ENCODE measurements around the gene CDKN2A.

Gene CDKN2A

DNA sequence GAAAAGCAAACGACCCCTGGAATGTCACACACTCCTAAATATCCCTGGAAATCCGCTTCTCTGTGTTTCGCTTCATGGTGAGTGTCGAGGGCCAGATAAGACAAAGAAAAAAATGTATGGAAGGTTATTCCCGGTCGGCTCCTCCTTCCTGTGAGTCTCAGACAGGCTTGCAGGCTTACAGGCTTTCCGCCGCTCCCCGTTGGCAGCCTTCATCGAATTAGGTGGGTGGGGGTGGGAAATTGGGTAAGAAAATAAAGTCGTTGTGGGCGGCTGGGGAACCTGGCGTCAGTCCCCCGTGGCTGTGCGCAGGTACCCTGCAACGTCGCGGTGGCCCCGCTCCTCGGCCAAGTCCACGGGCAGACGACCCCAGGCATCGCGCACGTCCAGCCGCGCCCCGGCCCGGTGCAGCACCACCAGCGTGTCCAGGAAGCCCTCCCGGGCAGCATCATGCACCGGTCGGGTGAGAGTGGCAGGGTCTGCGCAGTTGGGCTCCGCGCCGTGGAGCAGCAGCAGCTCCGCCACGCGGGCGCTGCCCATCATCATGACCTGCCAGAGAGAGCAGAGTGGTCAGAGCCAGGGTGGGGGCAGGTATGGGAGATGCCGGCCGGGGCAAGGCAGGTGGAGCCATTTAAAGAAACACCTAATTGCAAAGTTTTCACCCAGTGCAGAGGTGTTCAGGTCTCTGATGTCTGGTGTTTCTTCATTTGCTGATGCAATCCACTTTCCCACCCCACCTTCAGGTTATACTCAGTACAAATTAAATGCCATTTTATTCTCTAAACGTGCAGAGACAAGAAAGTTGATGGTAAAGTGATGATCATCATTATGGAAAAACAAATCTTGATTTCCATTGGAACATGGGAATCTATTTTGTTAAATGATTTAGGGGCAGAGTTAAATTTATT lies 11.8 kb upstream of the CDKN2A start:
- DNase-seq, result no peak

DNA sequence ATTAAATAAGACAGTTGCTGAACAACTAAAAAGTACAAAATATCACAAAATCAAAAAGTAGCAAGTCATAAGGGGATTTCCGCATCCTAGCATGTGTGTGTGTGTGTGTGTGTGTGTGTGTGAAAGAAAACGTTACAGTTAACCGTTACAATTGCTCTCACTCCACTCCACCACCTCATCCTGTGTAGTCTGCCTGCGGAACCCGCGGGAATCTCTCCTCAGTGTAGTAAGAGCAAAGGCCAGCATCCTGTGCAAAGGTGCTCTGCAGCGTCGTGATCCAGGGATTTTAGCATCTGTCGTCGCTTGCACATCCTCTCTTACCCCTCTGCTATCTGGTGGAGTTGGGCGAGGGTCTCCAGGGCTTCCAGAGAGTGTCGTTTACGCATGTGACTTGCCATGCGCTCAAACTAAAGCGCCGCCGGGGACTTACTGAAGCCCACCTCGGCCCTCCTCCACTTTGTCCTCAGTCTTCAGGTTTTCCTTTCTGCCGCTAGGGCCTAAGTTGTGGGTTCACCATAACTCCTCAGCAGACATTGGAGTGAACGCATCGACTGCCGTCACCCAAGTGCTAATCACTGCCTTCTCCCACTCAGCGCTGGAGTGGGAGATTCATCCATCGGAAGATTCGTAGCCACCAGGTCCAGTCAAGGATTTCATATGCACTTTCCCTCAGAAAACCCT lies 11.0 kb upstream of the CDKN2A start:
- DNase-seq, result no peak

DNA sequence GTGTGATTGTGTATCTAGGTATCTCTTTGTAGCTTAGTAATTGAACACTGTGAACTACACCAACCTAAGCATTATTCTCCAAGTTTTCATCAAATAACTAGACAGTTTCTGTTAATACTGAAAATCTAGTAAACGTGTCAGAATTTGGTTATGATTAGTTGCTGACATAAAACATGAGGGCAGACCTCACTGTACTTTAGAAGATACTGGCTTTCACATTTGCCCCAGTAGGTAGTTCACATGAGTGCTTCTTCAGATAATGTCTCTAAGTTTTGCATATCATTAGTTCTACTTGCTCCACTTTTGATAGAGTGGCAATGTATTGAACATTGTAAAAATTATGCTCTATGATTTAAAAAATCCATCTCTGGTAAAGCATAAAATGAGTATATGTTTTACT lies 7.8 kb upstream of the CDKN2A start:
- no peak for DNase-seq

DNA sequence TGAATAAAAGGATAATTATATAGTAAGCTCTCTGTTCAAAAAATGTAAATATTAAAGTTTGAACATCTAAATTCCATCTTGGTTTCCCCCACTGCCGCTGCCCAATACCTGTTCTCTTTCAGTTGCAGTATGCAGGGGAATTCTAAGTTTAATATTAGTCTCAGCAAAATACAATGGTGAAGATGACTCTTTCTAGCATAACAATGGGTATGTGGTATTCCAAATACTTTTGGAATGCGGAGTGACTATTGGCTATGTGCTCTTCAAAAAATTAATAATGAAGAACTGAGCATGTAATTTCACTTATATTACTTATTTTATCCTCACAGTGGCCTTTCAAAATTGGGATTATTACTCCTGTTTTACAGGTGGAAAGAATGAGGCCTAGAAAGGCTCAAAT lies 3.8 kb upstream of the CDKN2A start:
- DNase-seq, result no peak

DNA sequence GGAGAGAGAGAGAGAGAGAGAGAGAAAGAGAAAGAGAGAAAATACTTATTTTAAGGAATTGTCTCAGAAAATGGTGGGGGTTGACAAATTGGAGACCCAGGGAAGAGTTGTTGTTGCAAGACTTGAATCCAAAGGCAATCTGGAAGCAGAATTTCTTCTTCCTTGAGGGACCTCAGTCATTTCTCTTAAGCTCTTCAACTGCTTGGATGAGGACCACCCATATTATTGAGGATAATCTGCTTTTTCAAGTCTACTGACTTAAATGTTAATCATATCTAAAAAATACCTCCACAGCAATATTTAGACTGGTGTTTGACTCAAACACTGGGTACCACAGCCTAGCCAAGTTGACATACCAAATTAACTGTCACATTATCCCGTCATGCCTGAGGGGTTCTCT lies 3.3 kb upstream of the CDKN2A start:
- no peak for DNase-seq

DNA sequence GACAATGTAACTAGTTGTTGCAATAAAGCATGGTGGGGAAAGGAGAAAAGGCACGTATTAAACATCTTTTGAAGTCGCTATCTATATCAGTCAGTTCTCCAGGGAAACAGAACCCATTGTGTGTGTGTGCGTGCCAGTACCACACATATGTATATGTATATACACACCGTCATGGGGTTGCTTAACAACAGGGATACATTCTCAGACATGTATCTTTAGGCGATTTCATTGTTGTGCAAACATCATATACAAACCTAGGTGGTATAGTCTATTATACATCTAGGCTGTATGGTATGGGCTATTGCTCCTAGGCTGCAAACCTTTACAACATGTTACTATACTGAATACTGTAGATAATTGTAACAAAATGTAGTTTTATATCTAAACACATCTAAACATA lies 2.7 kb upstream of the CDKN2A start:
- no peak for DNase-seq

DNA sequence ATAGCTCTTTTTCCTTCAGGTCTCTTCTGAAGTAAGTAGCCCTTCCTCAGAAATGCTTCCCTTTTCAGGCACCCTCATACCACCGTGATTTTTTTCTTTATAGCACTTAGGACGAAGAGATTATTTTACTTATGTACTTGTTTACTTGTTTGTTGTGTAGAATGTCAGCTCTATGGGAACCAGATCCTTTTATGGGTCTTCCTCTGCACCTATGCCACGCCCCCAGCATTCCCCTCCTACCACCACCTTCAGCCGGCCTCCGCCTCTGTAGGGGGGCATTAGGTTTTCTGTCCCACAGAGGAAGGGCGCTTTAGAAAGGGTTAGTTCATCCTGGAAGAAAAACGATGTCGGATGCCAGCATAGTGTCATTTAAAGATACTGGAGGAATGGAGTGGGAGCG lies 2.2 kb upstream of the CDKN2A start:
- no peak for DNase-seq

DNA sequence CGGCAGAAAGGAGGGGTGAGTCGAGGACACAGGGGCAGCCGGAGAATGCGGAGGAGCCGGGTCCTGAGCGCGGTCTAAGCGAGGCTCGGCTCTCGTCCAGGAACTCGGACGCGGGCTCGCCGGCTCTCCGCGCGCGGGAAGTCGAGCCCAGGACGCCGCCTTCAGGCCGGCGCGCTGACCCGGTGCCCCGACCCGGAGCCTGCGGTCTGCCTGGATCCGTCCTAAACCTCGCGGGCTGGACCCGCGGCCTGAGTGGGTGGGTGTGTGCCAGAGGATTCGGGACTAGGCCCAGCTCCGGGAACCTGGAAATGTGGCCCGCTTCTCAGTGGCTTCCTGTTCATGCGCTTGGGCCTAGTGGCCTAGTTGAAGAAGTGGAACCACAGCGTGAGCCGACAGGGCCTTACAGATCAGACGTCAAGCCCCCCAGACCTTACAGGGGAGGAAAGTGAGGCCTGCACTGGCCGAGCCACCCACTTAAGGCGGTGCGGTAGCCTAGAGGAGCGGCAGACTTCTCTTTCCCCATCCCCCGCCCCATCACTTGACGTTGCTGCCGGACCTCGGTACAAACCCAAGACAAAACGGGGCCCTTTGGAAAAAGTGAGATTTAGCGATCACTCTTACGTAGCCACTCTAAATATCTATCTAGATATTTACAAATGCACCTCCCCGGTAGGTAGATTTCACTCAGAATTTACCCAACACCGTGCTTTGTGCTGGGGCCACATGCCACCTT lies 1.6 kb upstream of the CDKN2A start:
- peak; percentile 16 for DNase-seq

DNA sequence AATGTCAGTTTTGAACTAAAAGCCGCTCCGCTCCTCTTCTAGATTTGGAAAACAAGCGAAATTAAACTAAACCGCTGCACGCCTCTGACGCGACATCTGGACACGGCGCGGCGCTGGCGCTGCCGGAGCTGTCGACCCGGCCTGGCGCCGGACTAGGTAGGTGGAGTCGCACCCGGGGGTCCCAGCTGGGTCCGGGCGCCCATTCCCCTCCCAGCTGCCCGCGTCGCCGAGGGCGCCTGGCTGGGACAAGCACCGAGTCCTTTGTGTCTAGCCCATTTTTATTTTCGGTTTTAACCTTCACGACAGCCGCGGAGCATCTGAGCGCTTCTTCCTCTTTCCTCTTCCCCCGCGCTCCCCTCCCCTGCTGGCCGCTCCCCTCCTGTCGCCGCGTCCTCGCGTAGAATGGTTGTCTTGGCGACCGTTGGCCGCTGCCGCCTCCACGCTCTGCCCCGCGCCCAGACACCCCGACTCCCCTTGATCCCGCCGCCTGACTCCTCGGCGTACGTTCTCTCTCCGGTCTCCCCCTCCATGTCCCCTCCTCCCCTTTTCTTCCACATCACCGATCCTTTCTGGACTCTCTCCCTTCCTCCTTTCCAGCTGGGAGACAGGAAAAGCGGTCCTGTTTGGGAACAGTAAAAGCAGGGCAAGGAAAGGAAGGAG lies 944 bp upstream of the CDKN2A start:
- DNase-seq, result peak; percentile 87

DNA sequence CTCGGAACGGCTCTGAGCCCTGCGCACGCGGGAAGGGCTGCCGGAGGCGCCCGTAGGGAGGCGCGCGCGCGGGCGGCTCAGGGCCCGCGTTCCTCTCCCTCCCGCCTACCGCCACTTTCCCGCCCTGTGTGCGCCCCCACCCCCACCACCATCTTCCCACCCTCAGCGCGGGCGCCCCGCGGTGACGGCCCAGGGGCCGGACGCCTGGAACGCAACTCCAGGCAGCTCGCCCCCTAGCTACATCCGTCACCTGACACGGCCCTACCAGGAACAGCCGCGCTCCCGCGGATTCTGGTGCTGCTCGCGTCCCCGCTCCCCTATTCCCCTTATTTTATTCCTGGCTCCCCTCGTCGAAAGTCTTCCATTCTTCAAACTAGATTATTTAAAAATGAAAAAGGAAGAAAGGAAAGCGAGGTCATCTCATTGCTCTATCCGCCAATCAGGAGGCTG lies 389 bp upstream of the CDKN2A start, which contains the start of gene CDKN2B-AS1:
CDKN2B-AS1 (plus strand) TSS at position 236 of the 450 bp plus-strand sequence.
- DNase-seq, result peak; percentile 44

DNA sequence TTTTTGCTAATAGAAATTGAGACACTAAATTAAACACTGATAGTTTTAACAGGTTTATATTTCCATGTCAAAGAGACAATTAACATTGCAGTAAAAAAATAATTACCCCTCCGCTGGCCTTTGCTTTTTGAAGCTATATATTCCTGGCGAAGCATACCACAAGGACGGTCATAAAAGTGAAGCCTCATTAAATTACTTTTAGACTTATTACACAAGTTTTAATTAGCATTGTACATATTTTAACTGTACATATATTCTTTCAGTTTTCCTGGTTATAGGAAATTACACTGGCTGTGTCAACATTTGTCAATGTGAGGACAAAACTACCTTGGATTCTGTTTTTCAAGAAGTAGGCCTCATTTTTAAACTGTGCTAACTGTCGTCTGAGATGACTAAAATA lies 1.2 kb downstream of the CDKN2A start:
- DNase-seq, result no peak

DNA sequence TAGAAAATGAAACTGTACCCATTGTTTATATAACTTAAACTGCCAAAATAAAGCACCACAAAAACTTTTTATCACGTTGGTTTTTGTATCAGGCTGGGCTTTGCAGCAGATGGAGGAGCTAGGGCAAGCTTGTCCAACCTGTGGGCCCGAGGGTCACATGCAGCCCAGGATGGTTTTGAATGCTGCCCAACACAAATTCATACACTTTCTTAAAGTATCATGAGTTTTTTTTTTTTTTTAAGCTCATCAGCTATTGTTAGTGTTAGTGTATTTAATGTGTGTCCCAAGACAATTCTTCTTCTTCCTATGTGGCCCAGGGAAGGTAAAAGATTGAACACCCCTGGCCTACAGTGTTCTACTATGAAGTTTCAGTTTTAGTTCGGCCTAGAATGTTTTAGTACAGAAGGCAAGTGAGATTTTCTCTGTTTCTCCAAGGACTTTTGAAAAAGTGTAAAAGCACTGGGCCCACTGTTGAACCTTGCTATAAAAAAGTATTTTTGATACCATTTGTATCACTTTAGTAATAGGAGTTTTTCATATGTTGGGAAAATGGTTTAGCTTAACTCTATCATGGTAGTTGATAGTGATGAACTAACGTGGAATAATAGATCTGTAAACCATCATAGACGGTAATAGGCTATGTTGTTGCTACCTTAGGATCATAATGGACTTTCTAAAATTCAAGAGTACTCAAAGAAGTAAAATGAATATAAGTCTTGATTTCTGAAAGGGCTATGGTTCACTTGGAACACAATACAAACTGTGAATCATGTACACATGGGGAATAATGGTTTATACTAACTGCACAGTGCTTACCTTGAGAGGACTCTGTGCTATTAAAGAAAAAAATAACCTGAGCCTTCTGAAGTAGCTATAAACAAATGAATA lies 2.9 kb downstream of the CDKN2A start:
- no peak for DNase-seq

DNA sequence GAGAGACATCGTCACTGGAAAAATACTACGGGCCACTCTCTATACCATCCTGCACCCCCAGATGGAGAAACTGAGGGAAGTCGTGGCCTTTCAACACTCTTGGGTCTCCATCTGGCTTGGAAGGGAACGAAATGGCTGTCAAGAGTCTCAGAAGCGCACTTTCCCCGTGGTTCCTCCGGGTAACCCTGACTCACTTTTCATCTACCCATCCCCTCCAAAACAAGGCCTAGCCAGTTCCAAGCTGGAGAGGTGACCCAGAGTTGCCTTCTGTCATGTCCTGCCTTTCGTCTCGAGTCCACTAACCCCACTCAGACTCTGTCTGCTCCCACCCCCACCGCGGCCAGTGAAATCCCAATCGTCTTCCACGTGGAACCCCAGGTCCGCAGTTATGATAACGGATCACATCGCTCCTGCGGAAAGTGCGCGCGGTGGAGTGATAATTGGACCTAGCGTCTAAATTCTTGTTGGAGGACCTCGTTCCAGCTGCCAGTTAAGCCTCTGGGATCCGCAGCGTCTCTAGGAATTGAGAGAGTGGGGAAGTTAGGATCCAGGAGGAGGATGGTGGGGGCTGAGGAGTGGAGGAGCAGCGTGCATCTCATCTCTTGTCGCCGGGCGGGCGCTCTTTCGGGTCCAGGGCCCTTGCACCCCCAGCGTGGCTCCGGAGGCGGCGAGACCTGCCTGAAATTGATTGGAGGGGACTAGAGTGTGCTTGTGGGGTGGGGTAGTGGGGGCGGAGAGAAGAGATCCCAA lies 4.6 kb downstream of the CDKN2A start:
- DNase-seq, result no peak

DNA sequence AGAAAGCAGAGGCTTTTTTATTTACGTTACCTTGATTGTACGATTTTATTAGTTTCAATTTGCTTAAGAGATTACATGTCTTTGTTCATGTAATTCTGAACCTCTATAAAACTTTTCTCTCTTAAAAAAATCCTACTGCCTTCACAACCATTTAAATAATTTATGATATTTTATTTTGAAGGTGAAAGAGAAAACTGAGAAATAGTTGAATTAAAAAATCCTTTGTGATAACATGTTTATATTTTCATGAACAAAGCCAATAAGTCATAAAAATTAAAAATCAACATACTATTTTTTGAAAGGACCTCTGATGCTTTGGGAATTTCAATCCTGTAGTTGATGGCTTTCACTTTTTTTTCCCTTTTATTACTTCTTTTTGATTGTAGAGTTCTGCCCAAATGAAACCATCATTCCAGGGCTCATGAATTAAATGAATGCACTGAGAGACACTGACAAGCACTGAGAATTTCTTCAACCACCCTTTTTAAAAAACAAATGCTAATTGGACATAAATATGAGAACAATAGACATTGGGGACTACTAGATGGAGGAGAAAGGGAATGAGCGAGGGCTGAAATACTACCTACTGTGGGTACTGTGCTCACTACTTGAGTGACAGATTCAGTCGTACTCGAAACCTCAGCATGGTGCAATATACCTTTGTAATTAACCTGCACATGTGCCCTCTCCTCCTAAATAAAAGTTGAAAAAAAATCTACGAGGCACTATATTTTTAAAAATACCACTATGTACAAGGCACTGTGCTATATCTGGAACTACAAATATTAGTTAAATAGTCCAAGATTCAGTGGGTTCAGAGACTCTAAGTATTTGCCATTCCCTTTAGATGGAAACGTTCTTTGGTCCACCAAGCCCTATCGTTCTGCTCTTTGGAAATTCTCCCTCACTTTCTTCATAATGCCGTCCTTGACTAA lies 5.9 kb downstream of the CDKN2A start:
- DNase-seq, result no peak

DNA sequence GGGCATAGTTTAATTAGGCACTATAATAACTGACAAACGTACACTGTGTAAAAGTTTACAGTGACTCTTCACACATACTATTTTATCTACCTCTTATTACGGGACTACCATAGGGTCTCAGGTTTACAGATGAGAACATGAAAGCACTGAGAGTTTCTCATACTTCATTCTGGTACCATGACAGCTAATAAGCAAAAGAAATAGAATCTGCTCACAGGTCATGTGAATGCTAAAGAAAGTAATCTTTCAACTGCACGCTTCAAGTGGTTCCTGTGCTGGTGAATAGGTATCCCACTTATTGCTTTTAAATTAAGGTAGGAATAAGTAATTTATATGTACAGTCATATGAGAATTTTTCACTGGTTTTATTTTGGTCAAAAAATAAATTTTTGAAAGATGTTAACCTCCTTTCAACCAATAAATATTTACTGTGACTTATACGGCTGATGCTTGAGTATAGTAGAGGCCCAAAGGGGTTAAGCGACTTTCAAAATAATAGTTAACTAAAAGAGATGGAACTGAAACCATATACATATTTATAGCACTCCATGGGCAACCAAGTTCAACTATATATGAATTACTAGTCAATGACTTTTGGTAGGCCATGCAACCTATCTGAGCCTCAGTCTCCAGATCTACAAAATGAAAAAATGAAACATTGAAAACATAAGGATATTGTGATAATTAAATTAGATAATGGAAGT lies 8.1 kb downstream of the CDKN2A start:
- no peak for DNase-seq

DNA sequence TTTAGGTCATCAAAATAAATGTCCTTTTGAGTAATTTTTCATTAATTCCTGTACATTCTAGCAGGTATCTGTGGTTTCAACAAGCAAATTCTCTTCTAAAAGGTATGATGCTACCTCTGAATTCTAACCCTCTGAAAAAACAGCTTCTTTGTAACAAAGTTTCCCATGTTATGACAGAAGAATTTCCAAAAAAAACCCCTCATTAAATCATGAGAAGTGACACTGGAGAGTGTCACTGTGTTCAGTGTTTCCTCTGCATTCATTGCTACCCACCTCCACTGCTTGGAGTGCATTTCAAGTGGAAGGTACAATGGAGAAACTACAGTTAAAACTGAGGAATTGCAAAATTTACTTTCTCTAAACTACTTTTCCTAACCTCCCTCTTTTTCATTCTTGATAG lies 10.1 kb downstream of the CDKN2A start:
- no peak for DNase-seq

DNA sequence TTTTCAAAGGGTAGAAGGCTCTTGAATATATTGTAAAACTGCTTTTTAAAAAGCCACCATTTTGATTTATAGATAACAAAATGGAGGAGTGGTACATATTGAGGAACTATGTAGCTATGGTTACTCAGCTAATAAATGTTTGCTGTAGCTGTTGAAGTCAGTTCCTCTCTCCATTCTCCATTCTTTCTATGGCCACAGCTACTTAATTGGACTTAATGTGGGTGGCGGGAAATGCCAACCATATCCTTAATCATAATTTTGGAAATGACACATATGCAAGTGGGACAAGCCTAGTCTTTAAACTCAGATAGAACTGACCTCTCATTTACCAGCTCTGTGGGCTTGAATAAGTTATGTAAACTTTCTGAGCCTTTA lies 10.6 kb downstream of the CDKN2A start:
- no peak for DNase-seq

DNA sequence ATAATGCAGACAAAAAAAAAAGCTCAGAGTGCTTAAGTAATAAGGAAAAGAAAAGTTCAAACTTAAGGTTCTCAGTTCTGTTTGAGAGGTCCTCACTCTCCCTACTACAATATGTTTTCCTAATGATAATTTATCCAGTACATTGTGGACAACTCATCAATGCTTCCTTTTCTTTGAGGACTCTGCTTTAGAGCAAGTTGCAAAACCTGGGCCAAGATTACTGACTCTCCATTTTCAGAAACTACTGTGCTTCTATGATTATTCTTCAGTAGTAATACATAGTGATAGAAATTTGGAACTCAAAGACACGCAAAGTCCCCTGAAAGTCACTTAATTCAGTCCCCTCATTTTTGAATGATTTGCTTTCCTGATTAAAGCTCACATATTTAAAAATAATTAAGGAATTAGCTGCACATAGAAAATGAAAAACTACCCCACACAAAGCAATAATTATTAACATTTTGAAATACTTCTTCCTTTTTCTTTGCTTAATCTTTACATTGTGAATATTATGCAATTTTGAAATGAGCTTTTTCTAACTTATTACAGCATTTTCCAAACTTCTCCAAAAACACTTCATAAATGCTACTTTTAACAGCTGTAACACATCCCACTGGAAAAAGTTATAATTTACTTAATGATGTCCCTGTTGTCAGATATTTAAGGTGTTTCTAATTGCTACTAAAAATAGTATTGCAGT lies 11.2 kb downstream of the CDKN2A start:
- no peak for DNase-seq

DNA sequence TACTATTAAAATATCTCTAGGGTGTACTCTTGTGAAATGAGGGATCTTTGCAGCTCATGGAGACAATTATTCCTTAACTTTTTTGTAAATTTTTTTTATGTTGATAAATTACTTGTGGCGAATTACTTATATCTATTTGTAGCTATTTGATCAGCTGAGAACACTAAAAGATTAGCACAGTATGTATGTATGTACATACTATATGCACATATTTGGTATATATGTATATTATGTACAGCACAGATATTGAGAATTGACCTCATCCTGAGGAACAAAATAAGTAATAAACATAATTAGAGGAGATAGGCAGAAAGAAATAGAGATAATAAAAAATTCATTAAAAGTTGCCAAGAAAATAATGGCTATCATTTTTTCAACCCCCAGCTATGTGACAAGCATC lies 11.8 kb downstream of the CDKN2A start:
- no peak for DNase-seq
